Measurements from ENCODE around the gene OR51T1.
"Not testable (repeated sequence)": the region's sequence is repeated elsewhere in the genome, so short reads cannot be mapped to it uniquely, and the experiment has no call there.

Gene OR51T1

GRCh38 chr11:4881860-4882500, at the start of gene OR51T1:
OR51T1 (plus strand) TSS chr11:4881900; CDS start chr11:4881900, 0 bp downstream.
- no peak for DNase-seq

GRCh38 chr11:4839851-4840549, 41.7 kb upstream of the OR51T1 start:
- DNase-seq = no peak

GRCh38 chr11:4848908-4849532, 32.7 kb upstream of the OR51T1 start, which contains the start of gene OR51S1:
OR51S1 (minus strand) TSS chr11:4849208; CDS start chr11:4849208, 0 bp downstream.
- no peak for DNase-seq

- DNase-seq = no peak
Measured at GRCh38 chr11:4851033-4851432, 30.7 kb upstream of the OR51T1 start.

GRCh38 chr11:4854286-4854685, 27.4 kb upstream of the OR51T1 start:
- not testable (repeated sequence) for DNase-seq

GRCh38 chr11:4862447-4863236, 19.1 kb upstream of the OR51T1 start:
- DNase-seq = no peak

GRCh38 chr11:4863876-4864275, 17.8 kb upstream of the OR51T1 start:
- no peak for DNase-seq

- no peak for DNase-seq
Measured at GRCh38 chr11:4865855-4866254, 15.8 kb upstream of the OR51T1 start.

- no peak for DNase-seq
Measured at GRCh38 chr11:4881188-4881587, 512 bp upstream of the OR51T1 start.

GRCh38 chr11:4882543-4882942, 843 bp downstream of the OR51T1 start:
- no peak for DNase-seq

GRCh38 chr11:4884361-4884760, 2.7 kb downstream of the OR51T1 start:
- no peak for DNase-seq

GRCh38 chr11:4886186-4886585, 4.5 kb downstream of the OR51T1 start:
- no peak for DNase-seq

GRCh38 chr11:4887591-4887990, 5.9 kb downstream of the OR51T1 start:
- no peak for DNase-seq

GRCh38 chr11:4890279-4890678, 8.6 kb downstream of the OR51T1 start:
- DNase-seq = no peak

GRCh38 chr11:4891996-4892640, 10.4 kb downstream of the OR51T1 start:
- DNase-seq = no peak

GRCh38 chr11:4903484-4903883, 21.8 kb downstream of the OR51T1 start, which contains the start of gene OR51A7:
OR51A7 (plus strand) TSS chr11:4903783; CDS start chr11:4907370, 3,587 bp downstream.
- no peak for DNase-seq

- no peak for DNase-seq
Measured at GRCh38 chr11:4916581-4916980, 34.9 kb downstream of the OR51T1 start.

- DNase-seq = no peak
Measured at GRCh38 chr11:4919250-4919649, 37.5 kb downstream of the OR51T1 start, which contains the start of gene OR51G2. OR51G2 (minus strand) TSS chr11:4919350; CDS start chr11:4915663, 3,687 bp downstream.

- no peak for DNase-seq
Measured at GRCh38 chr11:4921796-4922195, 40.1 kb downstream of the OR51T1 start.

GRCh38 chr11:4922304-4922703, 40.6 kb downstream of the OR51T1 start:
- no peak for DNase-seq

GRCh38 chr11:4924239-4924638, 42.5 kb downstream of the OR51T1 start, which contains the start of gene OR51G1:
OR51G1 (minus strand) TSS chr11:4924339; CDS start chr11:4924339, 0 bp downstream.
- DNase-seq = no peak

GRCh38 chr11:4926608-4927007, 44.9 kb downstream of the OR51T1 start:
- no peak for DNase-seq
